ENCODE data around the gene GRK5.
"Not testable (repeated sequence)": the region's sequence is repeated elsewhere in the genome, so short reads cannot be mapped to it uniquely, and the experiment has no call there.

The GRK5 gene

GRCh38 chr10:119447823-119448546 lies 240.6 kb downstream of the GRK5 start:
- DNase-seq: no peak

GRCh38 chr10:119448628-119449584 lies 241.5 kb downstream of the GRK5 start:
- no peak for DNase-seq

- no peak for DNase-seq
These were observed 242.5 kb downstream of the GRK5 start for GRCh38 chr10:119449760-119450461.

- DNase-seq: no peak
These were observed 243.4 kb downstream of the GRK5 start for GRCh38 chr10:119450606-119451299.

GRCh38 chr10:119451300-119451896 lies 244.0 kb downstream of the GRK5 start:
- no peak for DNase-seq

- DNase-seq: no peak
These were observed 245.0 kb downstream of the GRK5 start for GRCh38 chr10:119452396-119452795.

- DNase-seq: no peak
These were observed 245.9 kb downstream of the GRK5 start for GRCh38 chr10:119453313-119453712.

- no peak for DNase-seq
These were observed 246.9 kb downstream of the GRK5 start for GRCh38 chr10:119454316-119454715.

- DNase-seq: no peak
These were observed 247.6 kb downstream of the GRK5 start for GRCh38 chr10:119454990-119455389.

- DNase-seq: no peak
These were observed 248.5 kb downstream of the GRK5 start for GRCh38 chr10:119455609-119456434.

GRCh38 chr10:119456435-119456810 lies 249.1 kb downstream of the GRK5 start:
- DNase-seq: no peak

GRCh38 chr10:119457966-119458766 lies 250.8 kb downstream of the GRK5 start:
- no peak for DNase-seq

- no peak for DNase-seq
These were observed 252.4 kb downstream of the GRK5 start for GRCh38 chr10:119459681-119460340.

GRCh38 chr10:119460369-119461195 lies 253.2 kb downstream of the GRK5 start:
- no peak for DNase-seq

- DNase-seq: no peak
These were observed 254.0 kb downstream of the GRK5 start for GRCh38 chr10:119461380-119461779.

- DNase-seq: no peak
These were observed 254.6 kb downstream of the GRK5 start for GRCh38 chr10:119461923-119462322.

GRCh38 chr10:119462773-119463172 lies 255.4 kb downstream of the GRK5 start:
- DNase-seq: no peak

GRCh38 chr10:119463195-119463594 lies 255.8 kb downstream of the GRK5 start:
- not testable (repeated sequence) for DNase-seq

GRCh38 chr10:119465085-119465484 lies 257.7 kb downstream of the GRK5 start:
- no peak for DNase-seq
